NB4 (cell line): ENCODE results near the gene EVX1.

Experiments used
- MAX ChIP-seq: IDR thresholded peaks from 2 replicates; pipeline ENCODE4 v1.6.1; 2011; ENCODE audit warnings: low read depth, low read length
- MYC ChIP-seq: IDR thresholded peaks from 2 replicates; pipeline ENCODE4 v1.6.1; 2011; ENCODE audit warnings: low read depth, low read length
- POLR2A ChIP-seq: IDR thresholded peaks from 2 replicates; pipeline ENCODE4 v1.6.1; 2011; ENCODE audit warnings: mild to moderate bottlenecking; ENCODE audit not compliant: insufficient read length; ENCODE audit errors: extremely low read depth
- TF ChIP-seq, protein P1 (sequence below): IDR thresholded peaks from one replicate; pipeline ENCODE4 v1.5.1; 2012; ENCODE audit warnings: low read depth, low read length

DNA sequence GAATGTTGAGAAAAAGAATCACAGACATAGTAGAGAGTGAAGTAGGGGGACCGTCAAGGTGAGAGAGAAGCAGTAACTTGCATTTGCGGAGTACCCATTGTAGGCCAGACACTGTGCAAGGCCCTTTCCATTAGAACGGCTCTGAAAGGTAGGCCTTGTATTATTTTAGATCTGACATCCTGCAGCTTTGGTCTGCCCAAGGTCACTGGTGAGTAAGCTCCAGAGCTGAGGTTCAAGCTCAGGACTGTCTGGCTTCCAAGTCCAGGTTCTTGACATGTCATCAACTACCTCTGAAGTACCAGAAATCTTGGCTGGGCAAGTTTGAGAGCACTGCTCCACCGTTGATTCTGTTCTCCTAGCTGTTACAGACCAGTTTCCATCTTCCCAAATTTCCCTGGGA, 13.2 kb upstream of the EVX1 start:
- TF ChIP-seq, protein P1, sequence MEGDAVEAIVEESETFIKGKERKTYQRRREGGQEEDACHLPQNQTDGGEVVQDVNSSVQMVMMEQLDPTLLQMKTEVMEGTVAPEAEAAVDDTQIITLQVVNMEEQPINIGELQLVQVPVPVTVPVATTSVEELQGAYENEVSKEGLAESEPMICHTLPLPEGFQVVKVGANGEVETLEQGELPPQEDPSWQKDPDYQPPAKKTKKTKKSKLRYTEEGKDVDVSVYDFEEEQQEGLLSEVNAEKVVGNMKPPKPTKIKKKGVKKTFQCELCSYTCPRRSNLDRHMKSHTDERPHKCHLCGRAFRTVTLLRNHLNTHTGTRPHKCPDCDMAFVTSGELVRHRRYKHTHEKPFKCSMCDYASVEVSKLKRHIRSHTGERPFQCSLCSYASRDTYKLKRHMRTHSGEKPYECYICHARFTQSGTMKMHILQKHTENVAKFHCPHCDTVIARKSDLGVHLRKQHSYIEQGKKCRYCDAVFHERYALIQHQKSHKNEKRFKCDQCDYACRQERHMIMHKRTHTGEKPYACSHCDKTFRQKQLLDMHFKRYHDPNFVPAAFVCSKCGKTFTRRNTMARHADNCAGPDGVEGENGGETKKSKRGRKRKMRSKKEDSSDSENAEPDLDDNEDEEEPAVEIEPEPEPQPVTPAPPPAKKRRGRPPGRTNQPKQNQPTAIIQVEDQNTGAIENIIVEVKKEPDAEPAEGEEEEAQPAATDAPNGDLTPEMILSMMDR, result no peak
- no peak for TF ChIP-seq POLR2A
- TF ChIP-seq MAX, result no peak
- TF ChIP-seq MYC, result no peak
